SK-N-SH (cell line): ENCODE measurements around the gene BOLL.

Source experiments
- CTCF ChIP-seq: fragments of 200-600 bp; sonication (generic); IDR thresholded peaks from 2 replicates; pipeline ENCODE4 v1.6.1; 2017; ENCODE audit warnings: antibody characterized with exemption, mild to moderate bottlenecking, moderate library complexity
- FOXM1 ChIP-seq: IDR thresholded peaks from 2 replicates; pipeline ENCODE4 v1.4.0; 2012; ENCODE audit warnings: low read depth, mild to moderate bottlenecking
- JUND ChIP-seq: IDR thresholded peaks from 2 replicates; pipeline ENCODE4 v1.4.0; 2012
- MEF2A ChIP-seq: IDR thresholded peaks from 2 replicates; pipeline ENCODE4 v1.4.0; 2012; ENCODE audit warnings: low read depth, borderline replicate concordance
- POLR2AphosphoS5 ChIP-seq: IDR thresholded peaks from 2 replicates; pipeline ENCODE4 v1.6.1; 2012; ENCODE audit warnings: low read depth, low read length
- RAD21 ChIP-seq: IDR thresholded peaks from 2 replicates; pipeline ENCODE4 v1.6.1; 2012; ENCODE audit warnings: mild to moderate bottlenecking, low read length
- SMC3 ChIP-seq: IDR thresholded peaks from 2 replicates; pipeline ENCODE4 v1.6.1; 2012; ENCODE audit warnings: low read depth, low read length, improper control_type of control experiment
- USF1 ChIP-seq: IDR thresholded peaks from 2 replicates; pipeline ENCODE4 v1.4.0; 2012; ENCODE audit warnings: low read depth, borderline replicate concordance
- TF ChIP-seq, protein P1 (sequence below): IDR thresholded peaks from 2 replicates; pipeline ENCODE4 v1.4.0; 2012; ENCODE audit warnings: low read depth

DNA sequence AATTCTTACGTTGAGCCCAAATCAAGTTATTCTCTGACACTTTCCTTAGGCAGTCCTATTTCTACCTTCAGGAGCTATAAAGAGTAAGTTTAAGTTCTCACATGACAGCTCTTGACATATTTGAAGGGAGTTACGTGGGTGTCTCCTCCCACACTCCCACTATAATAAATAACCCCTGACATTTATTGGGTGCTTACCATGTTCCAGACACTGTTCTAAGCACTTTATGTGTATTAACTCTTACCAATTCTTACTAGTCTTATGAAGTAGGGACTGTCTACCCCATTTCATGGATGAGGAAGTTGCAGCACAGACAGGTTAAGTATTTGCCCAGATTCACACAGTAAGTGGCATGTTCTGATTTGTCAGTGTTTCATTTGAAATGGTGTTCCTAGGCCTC, 37.2 kb upstream of the BOLL start:
- no peak for TF ChIP-seq CTCF
- no peak for TF ChIP-seq MEF2A
- TF ChIP-seq JUND: no peak
- no peak for TF ChIP-seq USF1
- TF ChIP-seq RAD21: no peak
- TF ChIP-seq FOXM1: no peak
- no peak for TF ChIP-seq POLR2AphosphoS5
- no peak for TF ChIP-seq SMC3
- TF ChIP-seq, protein P1, sequence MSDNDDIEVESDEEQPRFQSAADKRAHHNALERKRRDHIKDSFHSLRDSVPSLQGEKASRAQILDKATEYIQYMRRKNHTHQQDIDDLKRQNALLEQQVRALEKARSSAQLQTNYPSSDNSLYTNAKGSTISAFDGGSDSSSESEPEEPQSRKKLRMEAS: no peak
